Tibial nerve (tissue), 4 donors: ENCODE results near the gene RNF208.

Source experiments
- EP300 ChIP-seq, 2 donors: sonication (generic); formaldehyde crosslinking; IDR thresholded peaks; one replicate each; pipeline ENCODE4 v1.6.1; 2017; ENCODE audit warnings: antibody characterized with exemption in 2 of 2, mild to moderate bottlenecking in 1 of 2
- POLR2A ChIP-seq, 2 donors: fragments of 450-650 bp; IDR thresholded peaks; one replicate each; pipeline ENCODE4 v1.6.1; 2017; ENCODE audit warnings: antibody characterized with exemption in 2 of 2, mild to moderate bottlenecking in 2 of 2, moderate library complexity in 2 of 2
- TF ChIP-seq, protein P1 (sequence below), 5 experiments: fragments of 200-600 bp in 3 of 5; fragments of 450-650 bp in 2 of 5; sonication (generic) in 3 of 5; IDR thresholded peaks; one replicate each; pipeline ENCODE4 v1.5.1; 2016 to 2019; ENCODE audit warnings: antibody characterized with exemption in 5 of 5, mild to moderate bottlenecking in 3 of 5, moderate library complexity in 2 of 5

DNA sequence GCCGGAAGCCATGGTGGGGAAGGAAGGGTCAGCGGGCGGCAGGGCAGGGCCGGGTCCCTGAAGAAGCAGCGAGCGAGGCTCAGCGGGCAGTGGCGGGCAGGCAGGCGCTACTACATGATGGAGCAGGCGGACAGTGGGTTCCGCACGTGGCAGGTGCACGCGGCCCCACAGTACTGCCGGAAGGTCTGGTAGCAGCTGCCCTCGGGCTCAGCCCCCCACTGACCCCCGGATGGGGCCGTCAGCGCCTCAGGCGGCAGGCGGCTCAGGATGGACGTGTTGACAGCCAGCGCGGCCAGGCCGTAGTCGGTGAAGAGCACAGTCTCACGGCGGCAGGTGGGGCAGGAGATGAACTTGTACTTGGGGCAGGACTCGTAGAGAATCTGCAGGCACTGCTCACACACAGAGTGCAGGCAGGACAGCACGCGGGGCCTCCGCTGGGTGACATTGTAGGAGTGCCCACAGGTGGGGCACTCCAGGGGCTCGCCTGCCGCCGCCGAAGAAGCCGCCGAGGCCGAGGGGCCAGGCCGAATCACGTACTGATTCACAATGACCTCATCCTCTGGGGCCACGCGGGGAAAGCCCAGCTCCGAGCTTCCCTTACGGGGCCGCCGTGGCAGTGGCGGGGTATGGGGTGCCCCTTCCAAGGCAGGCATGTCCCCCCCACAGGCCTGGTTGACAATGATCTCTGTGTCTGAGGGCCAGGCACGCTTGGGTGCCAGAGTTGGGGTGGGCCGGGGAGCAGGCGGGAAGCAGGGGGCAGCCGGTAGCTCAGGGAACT, 1.5 kb downstream of the RNF208 start:
- TF ChIP-seq, protein P1, sequence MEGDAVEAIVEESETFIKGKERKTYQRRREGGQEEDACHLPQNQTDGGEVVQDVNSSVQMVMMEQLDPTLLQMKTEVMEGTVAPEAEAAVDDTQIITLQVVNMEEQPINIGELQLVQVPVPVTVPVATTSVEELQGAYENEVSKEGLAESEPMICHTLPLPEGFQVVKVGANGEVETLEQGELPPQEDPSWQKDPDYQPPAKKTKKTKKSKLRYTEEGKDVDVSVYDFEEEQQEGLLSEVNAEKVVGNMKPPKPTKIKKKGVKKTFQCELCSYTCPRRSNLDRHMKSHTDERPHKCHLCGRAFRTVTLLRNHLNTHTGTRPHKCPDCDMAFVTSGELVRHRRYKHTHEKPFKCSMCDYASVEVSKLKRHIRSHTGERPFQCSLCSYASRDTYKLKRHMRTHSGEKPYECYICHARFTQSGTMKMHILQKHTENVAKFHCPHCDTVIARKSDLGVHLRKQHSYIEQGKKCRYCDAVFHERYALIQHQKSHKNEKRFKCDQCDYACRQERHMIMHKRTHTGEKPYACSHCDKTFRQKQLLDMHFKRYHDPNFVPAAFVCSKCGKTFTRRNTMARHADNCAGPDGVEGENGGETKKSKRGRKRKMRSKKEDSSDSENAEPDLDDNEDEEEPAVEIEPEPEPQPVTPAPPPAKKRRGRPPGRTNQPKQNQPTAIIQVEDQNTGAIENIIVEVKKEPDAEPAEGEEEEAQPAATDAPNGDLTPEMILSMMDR (IDR thresholded peaks at IDR 0.05), result no peak
- TF ChIP-seq POLR2A (IDR thresholded peaks at IDR 0.05), result no peak
- no peak for TF ChIP-seq EP300 (IDR thresholded peaks at IDR 0.05)
